H1 (cell line): ENCODE results near the gene FARSB. TPM values are rescaled to one million over a fixed set of nuclear protein-coding genes. Genes with fewer than 3 reads are reported as not detected.

Experiments
- CTCF ChIA-PET: fragments of 300-600 bp; sonication (Branson Sonifier 250); formaldehyde crosslinking; loops from one replicate; lab custom pipeline; 2021; ENCODE audit not compliant: partially characterized antibody; lab: Charles Lee
- POLR2A ChIA-PET: fragments of 300-600 bp; sonication (Branson Sonifier 250); formaldehyde crosslinking; loops from one replicate; lab custom pipeline; 2021; ENCODE audit warnings: inconsistent platforms; ENCODE audit not compliant: partially characterized antibody; lab: Charles Lee
- DNase-seq, 2 experiments: peaks; one replicate each; pipeline versions ENCODE4 v3.0.0 to v3.0.0-alpha.2; 2010 to 2022; ENCODE audit warnings: low spot score in 2 of 2, low read depth in 1 of 2, mixed read lengths in 1 of 2
- FAIRE-seq: peaks from 2 replicates; lab custom pipeline; 2011; peaks lifted over from hg19 to GRCh38; lab: Jason Lieb, UNC
- H2AFZ ChIP-seq: 2 replicates; pipeline ENCODE4 v1.8.1; 2012; ENCODE audit warnings: low read length, inconsistent platforms
- H2AK5ac ChIP-seq: 2 replicates; pipeline ENCODE4 v1.6.1; 2013; ENCODE audit warnings: low read depth, low read length
- H2BK120ac ChIP-seq: replicated peaks from 2 replicates; pipeline ENCODE3; 2013; ENCODE audit warnings: low read depth, low read length, inconsistent platforms
- H2BK12ac ChIP-seq: 2 replicates; pipeline ENCODE4 v1.6.1; 2013; ENCODE audit warnings: low read depth, low read length
- H2BK15ac ChIP-seq: 2 replicates; pipeline ENCODE4 v1.6.1; 2013; ENCODE audit warnings: low read length
- H2BK20ac ChIP-seq: 2 replicates; pipeline ENCODE4 v1.6.1; 2013; ENCODE audit warnings: low read length
- H2BK5ac ChIP-seq: 2 replicates; pipeline ENCODE4 v1.6.1; 2013; ENCODE audit warnings: low read depth, low read length
- H3K14ac ChIP-seq: 2 replicates; pipeline ENCODE4 v1.6.1; 2013; ENCODE audit warnings: inconsistent platforms; ENCODE audit not compliant: insufficient read length
- H3K18ac ChIP-seq: 2 replicates; pipeline ENCODE4 v1.6.1; 2013; ENCODE audit warnings: low read length; ENCODE audit errors: extremely low read depth
- H3K23ac ChIP-seq: 2 replicates; pipeline ENCODE4 v1.6.1; 2013; ENCODE audit warnings: inconsistent platforms; ENCODE audit not compliant: insufficient read length
- H3K23me2 ChIP-seq: 2 replicates; pipeline ENCODE4 v1.6.1; 2013; ENCODE audit warnings: low read depth, low read length
- H3K27ac ChIP-seq: 2 replicates; pipeline ENCODE4 v1.6.1; 2011; ENCODE audit warnings: low read depth, low read length, inconsistent platforms
- H3K27me3 ChIP-seq, 4 experiments: replicated peaks in 1 of 4; 1 replicate in 1 of 4; 2 replicates in 3 of 4; pipeline versions ENCODE4 v1.6.1 to v1.8.1; 2011 to 2013; ENCODE audit warnings: low read length in 3 of 4, mild to moderate bottlenecking in 3 of 4, inconsistent platforms in 2 of 4, mixed read lengths in 2 of 4, moderate library complexity in 1 of 4; ENCODE audit not compliant: control insufficient read depth in 3 of 4, insufficient read depth in 3 of 4; ENCODE audit errors: extremely low read depth in 1 of 4
- H3K36me3 ChIP-seq, 4 experiments: 2 replicates each; pipeline versions ENCODE4 v1.6.1 to v1.8.1; 2011 to 2013; ENCODE audit warnings: mild to moderate bottlenecking in 4 of 4, low read length in 3 of 4, moderate library complexity in 2 of 4, control low read depth in 1 of 4, inconsistent platforms in 1 of 4; ENCODE audit not compliant: insufficient read depth in 4 of 4, control insufficient read depth in 2 of 4
- H3K4ac ChIP-seq: replicated peaks from 2 replicates; pipeline ENCODE3; 2013; ENCODE audit warnings: low read length, low read depth, mixed read lengths, inconsistent platforms; ENCODE audit not compliant: insufficient read length
- H3K4me1 ChIP-seq, 4 experiments: replicated peaks in 1 of 4; 1 replicate in 1 of 4; 2 replicates in 3 of 4; pipeline versions ENCODE4 v1.6.1 to v1.8.1; 2011 to 2013; ENCODE audit warnings: low read length in 3 of 4, inconsistent platforms in 2 of 4, mixed read lengths in 1 of 4; ENCODE audit not compliant: insufficient read depth in 4 of 4, control insufficient read depth in 3 of 4
- H3K4me2 ChIP-seq, 2 experiments: 2 replicates each; pipeline versions ENCODE4 v1.6.1 to v1.8.1; 2011 to 2013; ENCODE audit warnings: low read depth in 2 of 2, low read length in 2 of 2, control low read depth in 1 of 2, inconsistent platforms in 1 of 2, mild to moderate bottlenecking in 1 of 2; ENCODE audit not compliant: insufficient read depth in 1 of 2
- H3K4me3 ChIP-seq, 4 experiments: fragments of 200-600, 300-600 bp in 1 of 4; sonication (generic), shearing (Covaris generic), sonication (Bioruptor Twin) in 1 of 4; 2 replicates each; pipeline versions ENCODE4 v1.5.1 to v1.8.1; 2011 to 2016; ENCODE audit warnings: low read length in 4 of 4, low read depth in 3 of 4, control low read depth in 2 of 4, inconsistent platforms in 2 of 4, mild to moderate bottlenecking in 2 of 4, mixed read lengths in 1 of 4, moderate library complexity in 1 of 4; ENCODE audit not compliant: insufficient read depth in 2 of 4; ENCODE audit errors: extremely low read depth in 1 of 4
- H3K56ac ChIP-seq: replicated peaks from 2 replicates; pipeline ENCODE3; 2013; ENCODE audit warnings: low read depth, mild to moderate bottlenecking, mixed read lengths, low read length, inconsistent platforms; ENCODE audit not compliant: insufficient read length
- H3K79me1 ChIP-seq: 2 replicates; pipeline ENCODE4 v1.6.1; 2013; ENCODE audit warnings: low read depth, low read length, control low read depth
- H3K79me2 ChIP-seq, 2 experiments: 2 replicates each; pipeline versions ENCODE4 v1.6.1 to v1.8.1; 2012 to 2013; ENCODE audit warnings: low read length in 2 of 2, mild to moderate bottlenecking in 2 of 2, inconsistent platforms in 1 of 2; ENCODE audit not compliant: insufficient read depth in 2 of 2, control insufficient read depth in 1 of 2
- H3K9ac ChIP-seq, 4 experiments: replicated peaks in 1 of 4; 1 replicate in 1 of 4; 2 replicates in 3 of 4; pipeline versions ENCODE4 v1.6.1 to v1.8.1; 2011 to 2013; ENCODE audit warnings: low read depth in 3 of 4, low read length in 3 of 4, control low read depth in 2 of 4, mild to moderate bottlenecking in 2 of 4, moderate library complexity in 2 of 4, inconsistent platforms in 1 of 4; ENCODE audit errors: extremely low read depth in 1 of 4
- H3K9me3 ChIP-seq, 2 experiments: 2 replicates each; pipeline versions ENCODE4 v1.6.1 to v1.8.1; 2012 to 2013; ENCODE audit warnings: mild to moderate bottlenecking in 2 of 2, moderate library complexity in 2 of 2, control low read depth in 1 of 2, inconsistent platforms in 1 of 2, low read depth in 1 of 2, low read length in 1 of 2, mixed read lengths in 1 of 2; ENCODE audit not compliant: insufficient read depth in 2 of 2
- H4K20me1 ChIP-seq, 2 experiments: replicated peaks in 1 of 2; 2 replicates each; pipeline versions ENCODE3 to v1.8.1; 2011 to 2013; ENCODE audit warnings: inconsistent platforms in 2 of 2, low read length in 2 of 2, mild to moderate bottlenecking in 1 of 2; ENCODE audit not compliant: insufficient read depth in 2 of 2, control insufficient read depth in 1 of 2
- H4K5ac ChIP-seq: 2 replicates; pipeline ENCODE4 v1.6.1; 2013; ENCODE audit warnings: low read length, low read depth, mixed read lengths, inconsistent platforms; ENCODE audit not compliant: insufficient read length
- H4K8ac ChIP-seq: 2 replicates; pipeline ENCODE4 v1.8.0; 2013; ENCODE audit warnings: mild to moderate bottlenecking, moderate library complexity, low read length, inconsistent platforms; ENCODE audit not compliant: insufficient read depth; ENCODE audit errors: extremely low read depth
- H4K91ac ChIP-seq: replicated peaks from 2 replicates; pipeline ENCODE3; 2013; ENCODE audit warnings: low read length, mixed read lengths, inconsistent platforms; ENCODE audit not compliant: insufficient read length
- BACH1 ChIP-seq: IDR thresholded peaks from 2 replicates; pipeline ENCODE4 v1.6.1; 2012; ENCODE audit warnings: low read length, improper control_type of control experiment
- CTBP2 ChIP-seq: IDR thresholded peaks from 2 replicates; pipeline ENCODE4 v1.7.0; 2011; ENCODE audit warnings: borderline replicate concordance, mild to moderate bottlenecking, moderate library complexity, mixed read lengths, low read length; ENCODE audit not compliant: insufficient read depth, insufficient read length
- GTF2F1 ChIP-seq: IDR thresholded peaks from 2 replicates; pipeline ENCODE4 v1.6.1; 2012; ENCODE audit warnings: low read depth, low read length, improper control_type of control experiment, borderline replicate concordance
- KDM5A ChIP-seq: fragments of 200-600 bp; IDR thresholded peaks from 2 replicates; pipeline ENCODE4 v1.7.1; 2012; ENCODE audit warnings: mild to moderate bottlenecking, low read length, inconsistent platforms, mixed read lengths
- POU5F1 ChIP-seq: IDR thresholded peaks from 2 replicates; pipeline ENCODE4 v1.6.1; 2011; ENCODE audit warnings: low read depth, mild to moderate bottlenecking, low read length, moderate library complexity
- RNF2 ChIP-seq: fragments of 200-900, 300-1000 bp; sonication (generic); IDR thresholded peaks from 2 replicates; pipeline ENCODE4 v1.7.1; 2016; ENCODE audit warnings: borderline replicate concordance, low read depth, mild to moderate bottlenecking, antibody characterized with exemption, low read length; ENCODE audit not compliant: poor library complexity, severe bottlenecking; ENCODE audit errors: missing control alignments
- SRF ChIP-seq: IDR thresholded peaks from 2 replicates; pipeline ENCODE4 v1.6.1; 2011; ENCODE audit warnings: mild to moderate bottlenecking, low read depth, low read length, moderate library complexity
- ZNF274 ChIP-seq: IDR thresholded peaks from 2 replicates; pipeline ENCODE4 v1.7.0; 2012; ENCODE audit warnings: low read length, borderline replicate concordance; ENCODE audit errors: extremely low read depth
- WGBS, 2 experiments: shearing (Covaris generic) in 1 of 2; methylation state at CpG; one replicate each; pipeline versions ENCODE4 v1.1.6 to v1.1.7; 2013 to 2015; ENCODE audit warnings: low lambda C conversion rate in 2 of 2, mixed read lengths in 2 of 2, inconsistent platforms in 1 of 2, low coverage in 1 of 2, missing lambda C conversion rate in 1 of 2; ENCODE audit not compliant: insufficient replicate concordance in 2 of 2, insufficient coverage in 1 of 2, insufficient read length in 1 of 2; ENCODE audit errors: extremely low coverage in 1 of 2, missing lambda C conversion rate in 1 of 2; 5-methylcytosine and 5-hydroxymethylcytosine counted together
- polyA plus RNA-seq, 7 experiments: library from polyadenylated mRNA; depleted of rRNA in 3 of 7; stranded (reverse) in 5 of 7; unstranded in 2 of 7; fragments of >200 nt in 5 of 7; fragments of 200-250 nt in 2 of 7; gene quantifications; 1 replicate in 5 of 7; 2 replicates in 1 of 7; 4 replicates in 1 of 7; pipeline versions ENCODE4 v1.2.1 to v1.2.3, GENCODE V29; 2011 to 2013; ENCODE audit warnings: missing spikeins in 2 of 7, mixed read lengths in 2 of 7
- total RNA-seq: library from RNA; stranded (reverse); fragmentation: NEBNext Ultra II Directional; extraction: Animal tissue kit (Norgen Biotek cat#: 25700); gene quantifications from 2 replicates; pipeline ENCODE4 v1.2.1, GENCODE V29; 2021

The FARSB gene
- total and polyA plus RNA-seq, 2 of the 8 experiments (the other 6 are each of a cell fraction or from before 2014, with no cell fraction given) = 21.0 to 37.9 TPM

DNA sequence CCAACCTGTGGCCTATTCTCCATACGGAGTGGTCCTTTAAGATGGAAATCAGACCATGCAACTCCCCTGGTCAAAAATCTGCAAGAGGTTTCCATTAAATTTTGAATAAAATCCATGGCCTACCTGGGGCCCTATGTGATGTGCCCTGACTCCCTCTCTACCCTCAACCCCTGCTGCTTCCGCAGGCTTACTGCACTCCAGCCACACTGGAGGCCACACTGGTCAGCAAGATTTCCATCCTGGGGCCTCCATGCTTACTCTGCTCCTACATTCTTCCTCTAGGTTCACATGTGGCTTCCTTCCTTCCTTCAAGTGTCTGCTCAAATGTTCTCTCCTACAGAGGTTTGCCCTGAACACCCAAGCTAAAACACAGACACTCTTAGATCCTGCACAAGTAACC, 40.6 kb downstream of the FARSB start:
- Histone ChIP-seq H2BK5ac (no peak overlapping the region), H2AFZ (no peak overlapping the region), H3K23ac (no peak overlapping the region), H4K5ac (no peak overlapping the region), H2BK12ac (no peak overlapping the region), H3K56ac (no peak overlapping the region), H3K14ac (no peak overlapping the region), H3K4me2 (no peak overlapping the region), H3K9me3 (no peaks in the 10 kb centered on the region), H3K4me1 (no peaks in the 10 kb centered on the region; a peak in 2 of 7 replicates), H3K79me1 (no peaks in the 10 kb centered on the region), H3K4ac (no peak overlapping the region), H4K8ac (no peak overlapping the region), H4K20me1 (no peaks in the 10 kb centered on the region), H2BK15ac (no peak overlapping the region), H3K27ac (no peak overlapping the region), H3K23me2 (no peaks in the 10 kb centered on the region), H3K27me3 (no peaks in the 10 kb centered on the region), H3K79me2 (no peaks in the 10 kb centered on the region), H3K36me3 (peaks cover 0 to 30% (median 18%) of the 10 kb centered on the region in 4 experiments; a peak in 7 of 8 replicates), H3K4me3 (no peak overlapping the region), H2BK120ac (no peak overlapping the region), H3K18ac (no peak overlapping the region), H2BK20ac (no peak overlapping the region), H3K9ac (no peak overlapping the region), H4K91ac (no peak overlapping the region), H2AK5ac (no peak overlapping the region)
- DNase-seq (no peak), FAIRE-seq (no peak)
- no peak for TF ChIP-seq RNF2
- TF ChIP-seq BACH1 = no peak
- TF ChIP-seq KDM5A = no peak
- TF ChIP-seq SRF = no peak
- TF ChIP-seq GTF2F1 = no peak
- TF ChIP-seq ZNF274 = no peak
- no peak for TF ChIP-seq POU5F1
- TF ChIP-seq CTBP2 = no peak
- WGBS, 2 experiments = 78% methylated on average over 2 of the region's 2 CpGs; no CpG with 5 or more reads in 1 of the 2 experiments
- ChIA-PET CTCF (interaction anchor here (1.0 to 1.6 kb wide), 7 partner anchors 10 to 577 kb away, joined by 3 to 7 read pairs (median 4); no protein-coding TSS in a partner anchor), POLR2A (interaction anchor here (1.2 kb wide), 1 partner anchor 25 kb away, joined by 3 read pairs; no protein-coding TSS in a partner anchor)
